Pancreas (tissue), 10 donors: ENCODE data around the gene MCTP1. TPM values are rescaled to one million over a fixed set of nuclear protein-coding genes. Genes with fewer than 3 reads are reported as not detected.

ENCODE experiments used
- ATAC-seq, 4 donors: fragments of 200-7000 bp; cut with Tn5 transposase; one replicate each; pipeline versions ENCODE4 v1.8.0 to v1.9.1; 2020; ENCODE audit warnings: mild to moderate bottlenecking in 4 of 4, moderate library complexity in 4 of 4
- DNase-seq, 6 donors: peaks; one replicate each; pipeline ENCODE4 v3.0.0-alpha.2; 2020
- FAIRE-seq: peaks from 2 replicates; lab custom pipeline; 2012; peaks lifted over from hg19 to GRCh38; lab: Jason Lieb, UNC
- H3K27ac ChIP-seq, 4 donors: fragments of 200-600 bp; sonication (generic); 1 replicate in 3 of 4; 2 replicates in 1 of 4; pipeline versions ENCODE4 v1.5.0 to v1.8.0; 2020
- H3K27me3 ChIP-seq, 4 donors: fragments of 200-600 bp; one replicate each; pipeline ENCODE4 v1.8.0; 2021
- H3K36me3 ChIP-seq, 3 donors: fragments of 200-600 bp; sonication (generic) in 1 of 3; one replicate each; pipeline versions ENCODE4 v1.5.0 to v1.8.0; 2020 to 2021
- H3K4me1 ChIP-seq, 3 donors: fragments of 200-600 bp; one replicate each; pipeline ENCODE4 v1.8.0; 2021
- H3K4me3 ChIP-seq, 4 donors: fragments of 200-600 bp; sonication (generic) in 2 of 4; one replicate each; pipeline versions ENCODE4 v1.5.0 to v1.8.0; 2020 to 2021
- H3K9me3 ChIP-seq, 4 donors: fragments of 200-600 bp; one replicate each; pipeline ENCODE4 v1.8.0; 2021
- CTCF ChIP-seq, 4 donors: fragments of 200-600 bp; sonication (generic) in 3 of 4; IDR thresholded peaks; one replicate each; pipeline versions ENCODE4 v1.5.0 to v1.8.0; 2021; ENCODE audit warnings: antibody characterized with exemption in 4 of 4
- WGBS, 2 donors: extraction: QIAGEN DNeasy Blood & Tissue Kit; methylation state at CpG; one replicate each; pipeline ENCODE4 v1.1.7; 2013; 5-methylcytosine and 5-hydroxymethylcytosine counted together
- intact Hi-C, 3 donors: fragments of 100-400 bp; cut with DNase I; formaldehyde crosslinking; loops; one replicate each; pipeline versions ENCODE4 v1.11.1 to v1.14.2; 2022
- polyA plus RNA-seq, 2 donors: library from polyadenylated mRNA; stranded (reverse); fragments of 200-250 nt; gene quantifications; one replicate each; pipeline ENCODE4 v1.2.3, GENCODE V29; 2013
- total RNA-seq, 6 donors: library from RNA; stranded (reverse); fragmentation: NEBNext Ultra II Directional in 4 of 6; extraction: Animal tissue kit (Norgen Biotek cat#: 25700) in 4 of 6; gene quantifications; one replicate each; pipeline versions ENCODE4 v1.2.1 to v1.2.4, GENCODE V29; 2021 to 2023
- donor health status: healthy with polysubstance abuse.
- donor health status: DM: no; HTN: no; CAD: no; lungs with moderate emphysema.
- donor health status: DM: no; HTN: no; CAD: no.
- donor health status: control.
- donor health status: control.
- donor health status: Bipolar disorder and iron deficiency.
- donor health status: DM: yes; HTN: yes; CAD: no.
- donor health status: DM: no; HTN: no; CAD: no.
- donor health status: DM: no; HTN: no; CAD: no.
- donor health status: DM: yes; HTN: yes; CAD: no.

MCTP1 gene
- total and polyA plus RNA-seq, 8 donors = 0.80 to 8.1 (median 2.2) TPM

- FAIRE-seq (no peak), ATAC-seq (no peak), DNase-seq (no peak)
- no peaks in the 10 kb centered on the region for H3K36me3 ChIP-seq
- no peaks in the 10 kb centered on the region for H3K27me3 ChIP-seq
- H3K27ac ChIP-seq = no peak overlapping the region
- no peaks in the 10 kb centered on the region for H3K4me1 ChIP-seq
- H3K4me3 ChIP-seq = no peak overlapping the region
- no peak for TF ChIP-seq CTCF (IDR thresholded peaks at IDR 0.05)
- intact Hi-C loops = no loop called here
- H3K9me3 ChIP-seq = no peaks in the 10 kb centered on the region
Measured at GRCh38 chr5:95059636-95060035, 225.3 kb downstream of the MCTP1 start.

GRCh38 chr5:95057615-95058014 is 227.3 kb downstream of the MCTP1 start:
- no peak for TF ChIP-seq CTCF (IDR thresholded peaks at IDR 0.05)
- Histone ChIP-seq H3K4me1 (no peaks in the 10 kb centered on the region), H3K36me3 (no peaks in the 10 kb centered on the region), H3K4me3 (no peak overlapping the region), H3K27me3 (no peaks in the 10 kb centered on the region), H3K9me3 (no peaks in the 10 kb centered on the region), H3K27ac (no peak overlapping the region)
- DNase-seq = no peak
- no peak for ATAC-seq
- WGBS, 2 donors = 62 to 75% methylated on average over 5 of the region's 5 CpGs
- intact Hi-C loops = no loop called here
- FAIRE-seq = no peak

- no peak for DNase-seq
- Histone ChIP-seq H3K4me3 (no peak overlapping the region), H3K9me3 (no peaks in the 10 kb centered on the region), H3K36me3 (no peaks in the 10 kb centered on the region), H3K4me1 (no peaks in the 10 kb centered on the region), H3K27me3 (no peaks in the 10 kb centered on the region), H3K27ac (no peak overlapping the region)
- no peak for FAIRE-seq
- TF ChIP-seq CTCF (IDR thresholded peaks at IDR 0.05) = no peak
- intact Hi-C loops = no loop called here
- WGBS, 2 donors = 70 to 74% methylated on average over 7 of the region's 7 CpGs
- ATAC-seq = no peak
Measured at GRCh38 chr5:95053253-95053652, 231.6 kb downstream of the MCTP1 start.

- H3K27ac ChIP-seq = no peak overlapping the region
- WGBS, 2 donors = 25 to 37% methylated on average over 1 of the region's 1 CpG
- no peaks in the 10 kb centered on the region for H3K27me3 ChIP-seq
- ATAC-seq = no peak
- DNase-seq = no peak
- no peak for TF ChIP-seq CTCF (IDR thresholded peaks at IDR 0.05)
- no peaks in the 10 kb centered on the region for H3K9me3 ChIP-seq
- no peaks in the 10 kb centered on the region for H3K36me3 ChIP-seq
- FAIRE-seq = no peak
- H3K4me1 ChIP-seq = no peaks in the 10 kb centered on the region
- intact Hi-C loops = no loop called here
- H3K4me3 ChIP-seq = no peak overlapping the region
Measured at GRCh38 chr5:95050708-95051107, 234.2 kb downstream of the MCTP1 start.

- no peaks in the 10 kb centered on the region for H3K27me3 ChIP-seq
- no peak for TF ChIP-seq CTCF (IDR thresholded peaks at IDR 0.05)
- no peaks in the 10 kb centered on the region for H3K4me1 ChIP-seq
- no peak for ATAC-seq
- no peaks in the 10 kb centered on the region for H3K36me3 ChIP-seq
- H3K4me3 ChIP-seq = no peak overlapping the region
- no peak overlapping the region for H3K27ac ChIP-seq
- no peak for FAIRE-seq
- DNase-seq = no peak
- H3K9me3 ChIP-seq = no peaks in the 10 kb centered on the region
- intact Hi-C loops = no loop called here
- 51 to 71% methylated on average over 1 of the region's 1 CpG for WGBS, 2 donors
Measured at GRCh38 chr5:95048628-95049027, 236.3 kb downstream of the MCTP1 start.
